OCI-LY3 (cell line): Measurements from ENCODE around the gene DOK5.

Source experiments
- EZH2phosphoT487 ChIP-seq: fragments of 200-600 bp; shearing (Covaris generic); IDR thresholded peaks from 2 replicates; pipeline ENCODE4 v1.6.1; 2018; ENCODE audit warnings: antibody characterized with exemption, mixed run types, low read depth
- TF ChIP-seq, protein P1 (sequence below): fragments of 200-600, 300-600 bp; sonication (generic); IDR thresholded peaks from 2 replicates; pipeline ENCODE4 v1.5.1; 2014; ENCODE audit warnings: antibody characterized with exemption, low read length, low read depth

DNA sequence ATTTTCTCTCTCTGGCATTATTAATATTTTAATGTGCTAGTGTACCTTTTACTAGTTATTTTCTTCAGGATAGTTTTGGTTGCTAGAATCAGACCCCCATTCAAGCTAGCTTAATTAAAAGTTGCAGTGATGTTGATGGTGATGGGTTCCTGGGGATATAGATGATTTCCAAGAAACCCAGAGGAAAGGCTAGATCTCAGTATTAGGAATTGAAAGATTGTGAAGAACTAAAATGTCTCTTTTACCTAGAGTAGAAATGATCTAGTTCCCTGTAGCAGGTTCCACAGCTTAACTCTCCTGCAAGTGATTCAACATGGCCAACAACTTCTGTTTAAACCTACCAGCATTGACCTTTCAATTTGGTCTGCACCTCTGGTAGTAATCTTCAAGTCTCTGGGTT, 78.6 kb downstream of the DOK5 start:
- TF ChIP-seq, protein P1, sequence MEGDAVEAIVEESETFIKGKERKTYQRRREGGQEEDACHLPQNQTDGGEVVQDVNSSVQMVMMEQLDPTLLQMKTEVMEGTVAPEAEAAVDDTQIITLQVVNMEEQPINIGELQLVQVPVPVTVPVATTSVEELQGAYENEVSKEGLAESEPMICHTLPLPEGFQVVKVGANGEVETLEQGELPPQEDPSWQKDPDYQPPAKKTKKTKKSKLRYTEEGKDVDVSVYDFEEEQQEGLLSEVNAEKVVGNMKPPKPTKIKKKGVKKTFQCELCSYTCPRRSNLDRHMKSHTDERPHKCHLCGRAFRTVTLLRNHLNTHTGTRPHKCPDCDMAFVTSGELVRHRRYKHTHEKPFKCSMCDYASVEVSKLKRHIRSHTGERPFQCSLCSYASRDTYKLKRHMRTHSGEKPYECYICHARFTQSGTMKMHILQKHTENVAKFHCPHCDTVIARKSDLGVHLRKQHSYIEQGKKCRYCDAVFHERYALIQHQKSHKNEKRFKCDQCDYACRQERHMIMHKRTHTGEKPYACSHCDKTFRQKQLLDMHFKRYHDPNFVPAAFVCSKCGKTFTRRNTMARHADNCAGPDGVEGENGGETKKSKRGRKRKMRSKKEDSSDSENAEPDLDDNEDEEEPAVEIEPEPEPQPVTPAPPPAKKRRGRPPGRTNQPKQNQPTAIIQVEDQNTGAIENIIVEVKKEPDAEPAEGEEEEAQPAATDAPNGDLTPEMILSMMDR, result no peak
- no peak for TF ChIP-seq EZH2phosphoT487
